LNCaP clone FGC (cell line): ENCODE results near the gene FCGR2B.
A peak's percentile ranks its signal among the peaks of the same experiment; 100 is the strongest.
"Not testable (repeated sequence)": the region's sequence is repeated elsewhere in the genome, so short reads cannot be mapped to it uniquely, and the experiment has no call there.

Experiments used
- DNase-seq: peaks from one replicate; pipeline ENCODE4 v3.0.0-alpha.2; 2011; ENCODE audit warnings: low read depth
- H3K4me3 ChIP-seq: 2 replicates; pipeline ENCODE4 v1.5.1; 2011; ENCODE audit warnings: mild to moderate bottlenecking, low read depth, low read length, control low read depth
- CTCF ChIP-seq: IDR thresholded peaks from 2 replicates; pipeline ENCODE4 v1.5.1; 2012; ENCODE audit warnings: mild to moderate bottlenecking; ENCODE audit not compliant: control insufficient read depth, insufficient read depth; ENCODE audit errors: extremely low read depth

Gene FCGR2B

GRCh38 chr1:161722406-161722805, 59.5 kb downstream of the FCGR2B start:
- no peak for TF ChIP-seq CTCF

GRCh38 chr1:161723459-161724141, 60.7 kb downstream of the FCGR2B start:
- no peak overlapping the region for H3K4me3 ChIP-seq
- no peak for TF ChIP-seq CTCF
- DNase-seq, result peak; percentile 83

More at GRCh38 chr1:161722406-161722805, 59.5 kb downstream of the FCGR2B start:
- no peak overlapping the region for H3K4me3 ChIP-seq
- DNase-seq, result no peak

GRCh38 chr1:161725258-161725907, 62.4 kb downstream of the FCGR2B start:
- H3K4me3 ChIP-seq, DNase-seq: not testable (repeated sequence)

DNA sequence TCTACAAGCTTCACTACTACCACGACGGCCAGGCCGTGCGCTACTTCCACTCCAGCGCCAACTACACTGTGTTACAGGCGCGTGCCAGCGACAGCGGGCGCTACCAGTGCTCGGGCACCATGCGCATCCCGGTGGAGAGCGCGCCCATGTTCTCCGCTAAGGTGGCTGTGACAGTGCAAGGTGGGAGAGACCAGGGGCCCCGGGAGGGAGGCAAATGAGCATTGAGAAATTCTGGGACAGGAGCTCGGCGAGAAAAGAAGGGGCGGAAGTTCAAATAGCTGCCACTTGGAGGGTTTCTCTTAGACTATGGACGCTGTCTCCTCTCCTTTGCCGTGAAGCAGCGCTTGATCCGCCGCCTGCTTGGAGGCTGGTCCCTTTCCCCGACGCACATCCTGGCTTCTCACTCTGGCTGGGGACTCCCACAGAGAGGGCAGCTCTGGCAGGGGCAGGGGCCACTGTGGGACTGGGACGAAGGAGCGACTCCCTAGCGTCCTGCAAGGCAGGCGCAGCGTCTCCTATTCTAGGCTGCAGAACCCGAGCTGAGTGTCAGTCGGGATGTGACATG, 63.0 kb downstream of the FCGR2B start:
- DNase-seq, result no peak
- no peak for TF ChIP-seq CTCF
- peak overlapping the region; percentile 64 for H3K4me3 ChIP-seq

DNA sequence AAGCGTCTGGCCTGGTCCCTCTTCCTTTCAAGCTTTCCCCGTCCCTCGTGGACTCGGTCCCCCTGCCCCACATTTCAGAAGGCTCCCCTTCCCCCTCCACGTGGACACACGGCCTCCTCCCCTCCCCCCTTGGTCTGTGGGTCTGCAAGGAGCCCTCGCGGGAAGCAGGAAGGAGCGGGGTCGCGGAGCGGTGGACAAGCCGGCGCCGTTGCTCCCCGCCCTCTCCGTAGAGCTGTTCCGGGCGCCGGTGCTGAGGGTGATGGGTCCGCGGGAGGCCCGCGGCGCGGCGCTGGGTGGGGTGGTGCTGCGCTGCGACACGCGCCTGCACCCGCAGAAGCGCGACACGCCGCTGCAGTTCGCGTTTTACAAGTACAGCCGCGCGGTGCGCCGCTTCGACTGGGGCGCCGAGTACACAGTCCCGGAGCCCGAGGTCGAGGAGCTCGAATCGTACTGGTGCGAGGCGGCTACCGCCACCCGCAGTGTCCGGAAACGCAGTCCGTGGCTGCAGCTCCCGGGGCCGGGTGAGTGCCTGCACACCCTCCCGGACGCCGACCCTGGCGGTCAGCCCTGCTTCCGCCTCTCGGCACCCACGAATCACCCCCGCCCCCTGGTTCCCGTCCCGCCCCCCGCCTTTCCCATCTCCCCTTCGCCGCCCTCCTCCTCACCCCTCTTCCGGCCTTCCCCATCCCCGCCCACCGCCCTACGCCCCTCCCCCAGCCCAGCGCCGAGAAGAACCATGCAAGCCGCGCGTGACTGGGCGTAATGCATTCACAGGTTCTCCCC, 63.7 kb downstream of the FCGR2B start:
- no peak for TF ChIP-seq CTCF
- no peak for DNase-seq

DNA sequence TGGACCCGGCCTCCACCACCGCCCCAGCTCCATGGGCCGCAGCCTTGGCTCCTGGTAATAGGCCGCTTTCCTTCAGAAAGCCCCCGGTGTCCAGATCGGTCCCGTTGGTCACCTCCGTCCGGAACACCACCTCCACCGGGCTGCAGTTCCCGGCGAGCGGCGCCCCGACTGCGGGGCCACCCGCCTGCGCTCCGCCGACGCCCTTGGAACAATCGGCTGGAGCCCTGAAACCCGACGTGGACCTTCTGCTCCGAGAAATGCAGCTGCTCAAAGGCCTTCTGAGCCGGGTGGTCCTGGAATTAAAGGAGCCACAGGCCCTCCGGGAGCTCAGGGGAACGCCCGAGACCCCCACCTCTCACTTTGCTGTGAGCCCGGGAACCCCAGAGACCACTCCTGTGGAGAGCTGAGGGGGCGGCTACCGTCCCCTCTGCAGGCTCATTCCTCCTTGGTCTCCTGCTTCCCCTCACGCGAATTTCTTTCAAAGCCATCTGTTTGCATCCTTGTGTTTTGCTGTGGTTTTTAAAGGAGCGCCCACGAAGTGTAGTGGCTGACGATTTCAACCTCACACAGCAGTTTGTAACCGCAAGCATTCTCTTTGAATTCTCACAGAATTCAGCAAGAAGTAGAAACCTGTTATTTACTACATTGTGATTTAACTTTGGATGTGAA, 64.4 kb downstream of the FCGR2B start:
- peak overlapping the region; percentile 64 for H3K4me3 ChIP-seq
- TF ChIP-seq CTCF, result no peak
- no peak for DNase-seq

More for the DNA sequence above, 63.7 kb downstream of the FCGR2B start:
- H3K4me3 ChIP-seq, result peak overlapping the region; percentile 64
